Kidney (tissue), 14 donors: Measurements from ENCODE around the gene RIN3. TPM values are rescaled to one million over a fixed set of nuclear protein-coding genes. Genes with fewer than 3 reads are reported as not detected.

Experiments used
- DNase-seq, 5 donors: peaks; one replicate each; pipeline ENCODE4 v3.0.0-alpha.2; 2013 to 2020
- FAIRE-seq: peaks from 2 replicates; lab custom pipeline; 2012; peaks lifted over from hg19 to GRCh38; lab: Jason Lieb, UNC
- H3K27ac ChIP-seq, 2 donors: one replicate each; pipeline ENCODE4 v1.7.0; 2013; ENCODE audit warnings: low read depth in 2 of 2, low read length in 2 of 2, inconsistent platforms in 1 of 2
- H3K27me3 ChIP-seq: one replicate; pipeline ENCODE4 v1.7.1; 2013; ENCODE audit warnings: low read length, inconsistent platforms; ENCODE audit not compliant: control insufficient read depth, insufficient read depth
- H3K36me3 ChIP-seq, 3 donors: one replicate each; pipeline versions ENCODE4 v1.7.0 to v1.7.1; 2013; ENCODE audit warnings: low read length in 3 of 3, control low read depth in 1 of 3, inconsistent platforms in 1 of 3; ENCODE audit not compliant: insufficient read depth in 3 of 3, control insufficient read depth in 2 of 3
- H3K4me1 ChIP-seq, 3 donors: one replicate each; pipeline versions ENCODE4 v1.7.0 to v1.7.1; 2013; ENCODE audit warnings: low read length in 3 of 3, inconsistent platforms in 1 of 3, low read depth in 1 of 3; ENCODE audit not compliant: control insufficient read depth in 2 of 3, insufficient read depth in 2 of 3
- H3K4me3 ChIP-seq, 3 donors: one replicate each; pipeline versions ENCODE4 v1.7.0 to v1.8.1; 2013; ENCODE audit warnings: low read length in 3 of 3, control low read depth in 1 of 3, inconsistent platforms in 1 of 3
- H3K9ac ChIP-seq, 3 donors: one replicate each; pipeline versions ENCODE4 v1.7.0 to v1.7.1; 2013; ENCODE audit warnings: low read length in 3 of 3, control low read depth in 1 of 3, inconsistent platforms in 1 of 3
- H3K9me3 ChIP-seq, 3 donors: one replicate each; pipeline versions ENCODE4 v1.7.0 to v1.7.1; 2013; ENCODE audit warnings: low read length in 3 of 3, control low read depth in 1 of 3, inconsistent platforms in 1 of 3; ENCODE audit not compliant: control insufficient read depth in 2 of 3, insufficient read depth in 1 of 3
- intact Hi-C: fragments of 100-400 bp; cut with DNase I; formaldehyde crosslinking; loops from one replicate; pipeline ENCODE4 v1.11.1; 2022
- polyA plus RNA-seq: library from polyadenylated mRNA; stranded (reverse); fragments of 350-450 nt; fragmentation: Illumina TruSeq; extraction: RNeasy Lipid Tissue Mini Kit (QIAGEN cat#74804); gene quantifications from one replicate; pipeline ENCODE4 v1.2.3, GENCODE V29; 2014; ENCODE audit warnings: low read depth, low replicate concordance; ENCODE audit not compliant: insufficient read depth
- total RNA-seq: library from RNA; stranded (reverse); fragmentation: NEBNext Ultra II Directional; extraction: Animal tissue kit (Norgen Biotek cat#: 25700); gene quantifications from one replicate; pipeline ENCODE4 v1.2.1, GENCODE V29; 2021
- TF ChIP-seq, protein P1 (sequence below): IDR thresholded peaks from 3 replicates; pipeline ENCODE4 v1.5.1; 2012; ENCODE audit warnings: mild to moderate bottlenecking, moderate library complexity, borderline replicate concordance; ENCODE audit not compliant: insufficient read depth; ENCODE audit errors: extremely low read depth
- donor health status: control.
- donor health status: control.
- donor health status: control.
- donor health status: control.
- donor health status: control.
- donor health status: DM: yes; HTN: yes; CAD: no.
- donor health status: Normal renal cell carcinoma (clear cell type).

RIN3 gene
- total and polyA plus RNA-seq, 2 donors from 2014 or later, result 7.1 to 30.4 TPM

DNA sequence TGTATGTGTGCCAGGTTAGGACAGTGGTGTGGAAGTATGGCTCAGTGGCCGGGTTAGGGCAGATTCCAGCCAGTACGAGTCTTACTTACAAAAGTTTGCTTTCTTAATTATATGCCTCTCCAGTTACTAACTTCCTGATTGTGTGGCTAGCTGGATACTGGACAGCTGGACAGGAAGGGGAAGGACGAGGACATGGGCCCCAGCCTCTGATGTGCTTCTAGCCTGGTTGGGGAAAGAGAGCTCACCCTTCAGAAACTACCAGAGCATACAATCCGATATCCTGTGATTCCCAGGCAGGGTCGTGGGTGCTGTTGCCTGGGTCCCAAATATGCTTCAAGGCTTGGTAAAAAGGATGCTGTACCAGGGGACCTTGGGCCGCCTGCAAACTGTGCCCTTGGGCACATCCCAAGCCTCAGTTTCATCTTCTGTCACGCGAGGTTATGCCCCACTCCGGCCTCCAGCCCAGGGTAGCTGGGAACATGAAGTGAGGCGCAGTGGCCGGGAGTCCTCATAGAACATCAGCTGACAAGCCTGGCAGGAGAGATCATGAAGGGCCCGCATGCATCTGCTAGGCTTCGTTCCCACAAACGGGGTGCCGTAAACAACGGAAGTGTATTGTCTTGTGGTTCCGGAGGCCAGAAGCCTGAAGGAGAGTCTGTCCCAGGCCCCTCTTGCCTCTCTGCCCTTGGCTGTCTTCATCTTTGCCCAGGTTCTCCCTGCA, 23.2 kb upstream of the RIN3 start:
- peaks cover 0 to 6% (median 0%) of the 10 kb centered on the region in 3 donors for H3K4me1 ChIP-seq
- H3K4me3 ChIP-seq, result no peak overlapping the region
- FAIRE-seq (no peak), DNase-seq (peak in 2 of 5 donors; percentile 13 to 33)
- no peak overlapping the region for H3K9ac ChIP-seq
- intact Hi-C loops, result no loop called here
- TF ChIP-seq, protein P1, sequence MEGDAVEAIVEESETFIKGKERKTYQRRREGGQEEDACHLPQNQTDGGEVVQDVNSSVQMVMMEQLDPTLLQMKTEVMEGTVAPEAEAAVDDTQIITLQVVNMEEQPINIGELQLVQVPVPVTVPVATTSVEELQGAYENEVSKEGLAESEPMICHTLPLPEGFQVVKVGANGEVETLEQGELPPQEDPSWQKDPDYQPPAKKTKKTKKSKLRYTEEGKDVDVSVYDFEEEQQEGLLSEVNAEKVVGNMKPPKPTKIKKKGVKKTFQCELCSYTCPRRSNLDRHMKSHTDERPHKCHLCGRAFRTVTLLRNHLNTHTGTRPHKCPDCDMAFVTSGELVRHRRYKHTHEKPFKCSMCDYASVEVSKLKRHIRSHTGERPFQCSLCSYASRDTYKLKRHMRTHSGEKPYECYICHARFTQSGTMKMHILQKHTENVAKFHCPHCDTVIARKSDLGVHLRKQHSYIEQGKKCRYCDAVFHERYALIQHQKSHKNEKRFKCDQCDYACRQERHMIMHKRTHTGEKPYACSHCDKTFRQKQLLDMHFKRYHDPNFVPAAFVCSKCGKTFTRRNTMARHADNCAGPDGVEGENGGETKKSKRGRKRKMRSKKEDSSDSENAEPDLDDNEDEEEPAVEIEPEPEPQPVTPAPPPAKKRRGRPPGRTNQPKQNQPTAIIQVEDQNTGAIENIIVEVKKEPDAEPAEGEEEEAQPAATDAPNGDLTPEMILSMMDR, result no peak
- no peaks in the 10 kb centered on the region for H3K9me3 ChIP-seq
- no peaks in the 10 kb centered on the region for H3K36me3 ChIP-seq
- no peak overlapping the region for H3K27ac ChIP-seq
- no peaks in the 10 kb centered on the region for H3K27me3 ChIP-seq

DNA sequence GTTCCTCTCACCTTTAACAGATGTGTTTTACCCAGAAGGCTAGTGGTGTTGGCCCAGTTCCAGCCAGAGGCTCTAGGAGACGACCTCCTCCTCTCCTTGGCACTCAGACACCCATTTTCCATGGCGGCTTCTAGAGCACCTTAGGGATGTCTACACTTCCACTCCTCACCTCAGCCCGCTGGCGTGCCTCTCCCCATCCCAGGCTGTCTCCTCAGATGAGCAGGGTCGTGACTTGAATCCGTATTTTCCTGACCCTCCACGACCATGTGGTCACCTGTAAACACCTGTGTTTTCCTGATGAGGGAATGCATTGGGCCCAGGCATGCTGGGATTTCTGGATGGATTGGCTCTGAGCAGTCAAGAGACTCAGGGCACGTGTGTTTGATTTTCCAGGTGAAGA, 21.8 kb upstream of the RIN3 start:
- TF ChIP-seq, protein P1, result no peak
- peaks cover 0 to 6% (median 0%) of the 10 kb centered on the region in 3 donors for H3K4me1 ChIP-seq
- DNase-seq (peak in 1 of 5 donors; percentile 49), FAIRE-seq (no peak)
- intact Hi-C loops, result no loop called here
- no peak overlapping the region for H3K4me3 ChIP-seq
- H3K36me3 ChIP-seq, result no peaks in the 10 kb centered on the region
- H3K27ac ChIP-seq, result no peak overlapping the region
- H3K9me3 ChIP-seq, result no peaks in the 10 kb centered on the region
- no peak overlapping the region for H3K9ac ChIP-seq
- H3K27me3 ChIP-seq, result no peaks in the 10 kb centered on the region

DNA sequence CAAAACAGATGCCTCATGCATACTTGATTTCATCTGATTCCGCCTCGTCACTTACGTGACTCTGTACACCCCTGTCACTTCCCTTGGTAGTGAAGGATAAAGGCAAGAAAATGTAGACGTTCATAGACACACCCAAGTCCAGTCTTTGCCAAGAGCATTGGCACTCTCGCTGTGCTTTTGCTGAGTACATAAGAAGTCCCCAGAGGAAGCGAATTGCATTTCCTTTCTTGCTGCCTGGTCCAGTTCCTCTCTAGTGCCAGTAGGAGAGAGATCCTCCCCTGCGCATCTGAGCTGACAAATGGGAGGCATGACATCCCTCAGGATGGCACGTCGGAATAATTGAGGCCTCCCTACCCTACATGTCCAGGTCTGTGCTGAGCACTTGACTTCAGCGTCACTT, 21.3 kb upstream of the RIN3 start:
- Histone ChIP-seq H3K4me1 (peaks cover 0 to 6% (median 0%) of the 10 kb centered on the region in 3 donors), H3K4me3 (no peak overlapping the region), H3K36me3 (no peaks in the 10 kb centered on the region), H3K9ac (no peak overlapping the region), H3K27ac (no peak overlapping the region), H3K27me3 (no peaks in the 10 kb centered on the region), H3K9me3 (no peaks in the 10 kb centered on the region)
- DNase-seq (no peak), FAIRE-seq (no peak)
- TF ChIP-seq, protein P1, result no peak
- intact Hi-C loops, result no loop called here

DNA sequence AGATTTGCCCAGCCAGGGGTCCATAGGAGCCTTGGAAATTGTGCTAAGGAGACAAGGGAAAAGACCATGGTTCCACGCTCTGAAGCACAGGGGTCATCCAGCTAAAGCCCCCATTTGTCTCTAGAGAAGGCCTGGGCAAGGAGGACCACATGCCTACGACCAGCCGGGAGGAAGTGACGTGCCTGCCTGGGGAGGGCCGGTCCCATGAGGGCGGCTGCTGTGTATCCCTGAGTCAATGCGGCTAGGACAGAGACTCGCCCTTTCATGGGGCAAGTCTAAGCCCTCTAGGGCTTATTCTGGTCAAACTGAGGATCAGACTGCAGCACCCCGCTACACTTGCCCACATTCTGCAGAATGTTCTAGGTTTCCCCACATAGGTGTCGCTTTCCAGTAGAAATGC, 20.6 kb upstream of the RIN3 start:
- no peak overlapping the region for H3K27ac ChIP-seq
- FAIRE-seq (no peak), DNase-seq (no peak)
- no peaks in the 10 kb centered on the region for H3K27me3 ChIP-seq
- no peak overlapping the region for H3K4me3 ChIP-seq
- intact Hi-C loops, result no loop called here
- no peak overlapping the region for H3K9ac ChIP-seq
- no peaks in the 10 kb centered on the region for H3K9me3 ChIP-seq
- TF ChIP-seq, protein P1, result no peak
- H3K4me1 ChIP-seq, result peaks cover 0 to 2% (median 0%) of the 10 kb centered on the region in 3 donors
- H3K36me3 ChIP-seq, result no peaks in the 10 kb centered on the region
